Fibroblast of skin of back (primary cell): ENCODE measurements around the gene DNAJC6.
"Not testable (repeated sequence)": the region's sequence is repeated elsewhere in the genome, so short reads cannot be mapped to it uniquely, and the experiment has no call there.

Experiments
- DNase-seq: peaks from one replicate; pipeline ENCODE4 v3.0.0-alpha.2; 2013

The DNAJC6 gene

DNA sequence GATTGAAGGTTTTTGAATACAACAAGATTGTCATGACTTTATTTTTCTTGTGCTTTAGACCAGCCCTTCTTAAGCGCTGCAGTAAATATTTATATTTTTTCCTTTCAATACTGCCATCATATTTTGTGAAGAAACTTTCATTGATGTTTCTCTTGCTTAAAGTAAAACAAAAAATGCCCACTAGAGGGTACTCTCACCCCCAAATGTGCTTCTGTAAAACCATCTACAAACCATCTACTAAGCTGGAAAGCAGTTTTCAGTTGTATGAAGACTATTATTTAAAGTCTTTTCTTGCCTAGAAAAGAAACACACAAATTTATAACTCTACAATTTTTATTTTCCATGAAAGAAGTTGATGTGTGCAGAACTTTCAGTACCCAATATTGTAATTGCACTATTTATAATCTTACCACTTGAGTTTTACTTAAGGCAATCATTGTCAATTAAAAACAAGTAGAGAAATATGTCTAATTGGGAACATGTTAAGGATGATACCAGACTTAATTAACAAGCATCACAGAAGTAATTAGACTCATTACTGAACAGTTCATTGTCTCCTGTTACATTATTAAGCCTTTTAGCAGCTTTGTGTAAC, 121.9 kb downstream of the DNAJC6 start:
- DNase-seq: peak; percentile 55

- no peak for DNase-seq
These were observed 123.6 kb downstream of the DNAJC6 start for GRCh38 chr1:65432918-65433317.

DNA sequence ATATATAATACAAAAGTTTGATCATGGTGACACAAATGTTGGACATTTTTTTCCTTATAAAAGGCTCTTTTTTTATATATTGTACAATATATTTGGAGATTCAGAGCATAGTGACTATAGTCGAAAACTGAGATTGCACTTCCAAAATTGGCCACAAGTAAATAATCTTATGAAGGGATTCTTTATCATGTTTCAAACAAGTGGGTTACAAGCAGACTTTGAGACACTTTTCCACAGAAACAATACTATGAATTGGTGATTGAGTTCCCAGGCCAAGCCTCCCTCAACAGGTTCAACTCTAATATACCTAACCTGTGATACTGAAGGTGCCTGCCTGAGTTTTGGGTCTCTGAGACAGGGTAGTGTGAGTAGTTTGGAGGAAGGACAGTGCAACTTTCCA, 124.9 kb downstream of the DNAJC6 start:
- DNase-seq: no peak

DNA sequence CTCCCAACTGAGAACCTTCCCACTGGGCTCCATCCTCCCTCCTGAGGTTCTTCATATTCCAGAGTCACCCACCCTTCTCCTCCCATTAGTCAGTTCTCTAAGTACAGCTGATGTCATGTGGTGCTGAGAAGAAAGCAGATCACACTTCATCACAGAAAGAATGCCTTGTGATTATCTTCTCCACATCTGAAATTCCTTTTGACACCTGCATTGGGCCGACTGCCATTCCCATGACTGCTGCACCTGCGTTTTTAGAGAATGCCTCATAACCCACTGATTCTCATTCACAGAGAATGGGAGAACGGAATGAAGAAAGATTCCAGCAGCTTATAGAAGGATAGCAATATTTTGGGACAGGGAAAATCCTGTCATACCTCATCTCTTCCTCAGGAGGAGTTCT, 125.4 kb downstream of the DNAJC6 start:
- no peak for DNase-seq

GRCh38 chr1:65435987-65436386, 126.6 kb downstream of the DNAJC6 start:
- DNase-seq: peak; percentile 70

GRCh38 chr1:65437616-65438015, 128.3 kb downstream of the DNAJC6 start:
- DNase-seq: no peak

DNA sequence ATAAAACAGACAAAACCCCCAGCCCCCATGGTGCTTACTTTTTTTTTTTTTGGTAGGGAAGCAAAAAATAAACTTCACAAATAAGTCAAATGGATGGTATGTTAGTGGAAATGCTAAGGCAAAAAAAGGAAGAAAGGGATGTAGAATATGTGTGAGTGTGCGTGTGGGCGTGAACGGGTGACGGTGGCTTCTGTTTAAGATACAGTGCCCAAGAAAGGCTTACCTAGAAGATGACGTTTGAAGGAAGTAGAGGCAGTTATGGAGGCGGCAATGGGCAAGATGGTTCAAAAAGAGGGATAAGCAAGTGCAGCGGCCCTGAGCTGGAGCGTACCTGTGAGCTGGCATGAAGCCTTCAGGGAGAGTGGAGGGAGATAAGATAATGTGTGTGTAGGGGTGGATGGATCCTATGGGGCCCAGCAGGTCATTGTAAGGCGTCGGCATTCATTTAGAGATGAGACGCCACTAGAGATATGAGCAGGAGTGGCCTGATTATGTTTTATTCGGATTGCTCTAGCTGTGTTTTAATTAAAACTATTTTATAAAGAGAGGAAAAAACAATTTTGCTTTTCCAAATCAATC, 131.1 kb downstream of the DNAJC6 start:
- no peak for DNase-seq

GRCh38 chr1:65440915-65441314, 131.6 kb downstream of the DNAJC6 start:
- peak; percentile 37 for DNase-seq

- no peak for DNase-seq
These were observed 132.1 kb downstream of the DNAJC6 start for GRCh38 chr1:65441464-65441863.

DNA sequence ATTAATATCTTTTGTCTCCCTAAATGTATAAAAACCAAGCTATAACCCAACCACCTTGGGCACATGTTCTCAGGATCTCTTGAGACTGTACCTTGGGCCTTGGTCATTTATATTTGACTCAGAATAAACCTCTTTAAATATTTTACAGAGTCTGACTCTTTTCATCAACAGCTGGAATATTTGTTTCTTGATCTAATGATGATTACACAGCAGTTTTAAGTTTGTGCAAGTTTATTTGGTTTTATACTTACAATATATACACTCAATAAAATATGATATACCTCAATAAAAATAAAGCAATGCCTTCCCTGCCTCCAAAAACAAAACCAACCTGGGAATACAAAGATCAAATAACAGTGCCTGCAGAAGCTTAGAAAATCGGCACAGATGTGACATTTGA, 133.1 kb downstream of the DNAJC6 start:
- no peak for DNase-seq

DNA sequence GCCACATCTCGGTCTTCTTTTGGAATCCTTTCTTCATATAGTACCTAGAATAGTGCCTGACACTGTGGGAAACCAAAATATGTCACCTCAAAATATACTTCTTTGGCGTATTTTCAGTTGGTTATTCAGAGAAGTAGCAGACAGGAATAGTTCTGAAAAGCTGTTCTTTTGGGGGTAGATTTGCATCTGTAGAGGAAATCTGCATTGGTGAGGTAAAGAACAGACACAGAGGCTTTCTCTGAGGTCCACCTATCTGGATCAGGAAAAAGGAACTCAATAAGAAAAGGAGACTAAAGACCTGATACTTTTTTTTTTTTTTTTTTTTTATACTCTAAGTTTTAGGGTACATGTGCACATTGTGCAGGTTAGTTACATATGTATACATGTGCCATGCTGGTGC, 134.3 kb downstream of the DNAJC6 start:
- no peak for DNase-seq

DNA sequence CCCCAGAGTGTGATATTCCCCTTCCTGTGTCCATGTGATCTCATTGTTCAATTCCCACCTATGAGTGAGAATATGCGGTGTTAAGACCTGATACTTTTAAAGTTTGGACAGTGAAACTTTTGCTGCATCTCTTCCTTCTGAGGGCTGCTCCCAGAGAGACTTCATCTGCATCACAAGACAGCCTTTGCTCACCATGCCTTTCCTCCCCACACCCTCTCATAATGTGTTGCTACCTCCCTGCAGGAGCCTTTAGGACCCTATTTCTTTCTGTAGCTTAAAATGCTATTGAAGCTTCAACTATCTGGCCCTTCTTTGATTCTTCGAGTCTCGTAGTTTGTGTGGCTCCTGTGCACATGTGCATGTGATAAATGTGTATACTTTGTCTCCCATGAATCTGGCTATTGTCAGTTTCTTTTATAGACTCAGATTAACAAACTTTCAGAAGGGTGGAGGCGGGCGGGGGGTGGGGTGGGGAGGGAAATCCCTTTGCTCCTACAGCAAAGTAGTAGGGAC, 134.8 kb downstream of the DNAJC6 start:
- DNase-seq: no peak

DNA sequence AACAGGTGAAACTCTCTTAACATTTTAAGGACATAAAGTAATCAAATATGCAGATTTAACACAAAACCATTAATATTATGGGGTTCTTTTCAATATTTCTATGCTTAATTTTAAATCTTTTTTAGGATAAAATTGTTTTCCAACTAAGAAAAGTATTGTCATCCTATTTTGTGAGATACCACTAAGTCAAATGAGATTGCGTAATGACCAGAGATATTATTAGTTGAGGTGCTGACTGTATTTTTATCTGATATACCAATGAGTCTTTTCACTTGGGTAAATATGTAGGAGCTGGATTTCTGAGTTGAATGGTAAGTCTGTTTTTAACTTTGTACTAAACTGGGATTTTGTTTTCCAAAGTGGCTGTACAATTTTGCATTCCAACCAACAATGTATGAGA, 136.5 kb downstream of the DNAJC6 start:
- no peak for DNase-seq

DNA sequence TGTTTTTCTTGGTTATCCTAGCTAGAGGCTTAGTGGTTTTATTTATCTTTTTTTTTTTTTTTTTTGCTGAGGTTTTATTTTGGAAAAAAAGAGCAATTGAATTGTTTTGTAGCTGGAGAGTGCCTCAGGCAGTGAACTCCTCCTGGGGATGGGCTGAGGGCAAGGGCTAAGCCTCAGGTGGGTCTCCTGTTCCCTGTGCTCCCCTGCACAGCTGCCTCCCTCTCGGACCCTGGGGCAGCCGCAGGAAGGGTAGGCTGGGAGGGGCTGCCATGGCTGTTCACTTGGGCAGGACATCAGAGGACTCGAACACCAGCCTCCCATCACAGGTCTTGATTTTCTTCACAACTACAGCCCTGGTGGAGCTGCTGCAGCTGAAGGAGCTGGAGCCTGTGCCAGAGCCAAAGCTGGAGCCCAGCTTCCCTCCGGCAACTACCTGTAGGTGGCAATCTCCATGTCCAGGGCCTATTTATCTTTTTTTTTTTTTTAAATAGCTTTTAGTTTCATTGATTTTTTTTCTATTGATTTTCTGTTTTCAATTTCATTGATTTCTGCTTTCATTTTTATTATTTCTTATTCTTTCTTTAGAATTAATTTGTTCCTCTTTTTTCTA, 140.0 kb downstream of the DNAJC6 start:
- no peak for DNase-seq

GRCh38 chr1:65455678-65456077, 146.3 kb downstream of the DNAJC6 start:
- DNase-seq: not testable (repeated sequence)

- no peak for DNase-seq
These were observed 147.1 kb downstream of the DNAJC6 start for GRCh38 chr1:65456481-65456880.

DNA sequence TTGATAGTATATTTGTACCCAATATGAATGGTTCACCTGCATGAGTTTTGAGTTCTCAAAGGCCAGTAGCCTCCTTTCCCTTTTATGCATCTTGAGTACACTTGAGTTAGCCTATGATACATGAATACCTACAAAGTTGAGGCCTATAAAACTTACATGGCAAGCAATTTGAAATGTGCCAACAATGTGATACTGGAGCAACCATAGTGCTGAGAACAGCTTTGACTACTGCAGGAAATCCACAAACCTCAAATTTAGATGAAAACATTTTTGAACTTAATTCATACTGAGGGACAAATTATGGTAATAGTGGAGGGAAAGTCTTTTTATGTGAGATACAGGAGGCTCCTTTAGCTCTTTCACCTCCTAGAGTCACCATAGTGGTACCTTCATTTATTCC, 148.5 kb downstream of the DNAJC6 start:
- no peak for DNase-seq

- DNase-seq: no peak
These were observed 149.5 kb downstream of the DNAJC6 start for GRCh38 chr1:65458730-65459396.

DNA sequence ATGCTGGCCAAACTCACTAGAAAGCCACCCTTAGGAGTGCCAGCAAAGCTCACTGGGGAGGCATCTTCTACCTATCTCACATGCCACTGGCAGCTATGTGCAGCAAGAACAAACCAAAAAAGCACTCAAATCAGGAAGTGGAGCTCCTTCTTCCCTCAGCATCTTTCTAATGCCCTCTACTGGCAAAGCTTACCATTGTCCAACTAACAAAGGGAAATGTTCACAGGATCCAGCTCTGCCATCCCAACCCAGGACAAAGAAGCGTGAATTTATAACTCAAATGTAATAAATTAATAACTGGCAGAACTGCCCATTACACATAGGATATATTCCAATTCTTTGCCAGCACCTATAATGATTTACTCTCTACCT, 150.0 kb downstream of the DNAJC6 start:
- peak; percentile 43 for DNase-seq
